HepG2 (cell line): ENCODE results near the gene EPPIN. TPM values are rescaled to one million over a fixed set of nuclear protein-coding genes. Genes with fewer than 3 reads are reported as not detected.

Experiments
- ATAC-seq: fragments of 200-7000 bp; cut with Tn5 transposase; 3 replicates; pipeline ENCODE4 v1.9.1; 2020; ENCODE audit warnings: mild to moderate bottlenecking, moderate library complexity
- BruUV-seq: library from RNA; stranded (reverse); fragments of 400-500 nt; replicated peaks from 2 replicates; lab custom pipeline; 2021; lab: Mats Ljungman, UMichigan
- CTCF ChIA-PET: fragments of 300-600 bp; formaldehyde crosslinking; extraction: SDS; loops from one replicate; lab custom pipeline; 2021; ENCODE audit warnings: low total read pairs, inconsistent platforms, low intra/inter-chr PET ratio; lab: Yijun Ruan, JAX
- POLR2A ChIA-PET: fragments of 350-600 bp; sonication (Branson Sonifier 250); formaldehyde crosslinking; loops from one replicate; lab custom pipeline; 2020; ENCODE audit warnings: antibody characterized with exemption, inconsistent platforms; lab: Yijun Ruan, JAX
- DNase-seq: peaks from one replicate; pipeline ENCODE4 v3.0.0-alpha.2; 2015; ENCODE audit warnings: low spot score
- FAIRE-seq: peaks from 3 replicates; lab custom pipeline; 2011; peaks lifted over from hg19 to GRCh38; lab: Jason Lieb, UNC
- H2AFZ ChIP-seq: one replicate; pipeline ENCODE4 v1.6.1; 2011; ENCODE audit warnings: low read length, inconsistent platforms
- H3K27ac ChIP-seq: fragments of 300-600 bp; 3 replicates; pipeline ENCODE4 v1.8.0; 2011; ENCODE audit warnings: mixed run types, mild to moderate bottlenecking, mixed read lengths, low read length, inconsistent platforms; ENCODE audit not compliant: insufficient read depth; ENCODE audit errors: extremely low read length
- H3K27me3 ChIP-seq, 2 experiments: fragments of 200-600 bp in 1 of 2; 2 replicates in 1 of 2; 3 replicates in 1 of 2; pipeline versions ENCODE4 v1.6.0 to v1.8.0; 2011; ENCODE audit warnings: low read length in 2 of 2, mild to moderate bottlenecking in 2 of 2, moderate library complexity in 2 of 2, inconsistent platforms in 1 of 2; ENCODE audit not compliant: insufficient read depth in 2 of 2, control insufficient read depth in 1 of 2
- H3K36me3 ChIP-seq, 2 experiments: fragments of 200-600 bp in 1 of 2; replicated peaks in 1 of 2; 2 replicates in 1 of 2; 3 replicates in 1 of 2; pipeline versions ENCODE4 v1.5.1 to v1.8.0; 2011; ENCODE audit warnings: low read length in 2 of 2, inconsistent platforms in 1 of 2; ENCODE audit not compliant: insufficient read depth in 2 of 2, control insufficient read depth in 1 of 2
- H3K4me1 ChIP-seq: 2 replicates; pipeline ENCODE4 v1.5.1; 2012; ENCODE audit warnings: low read length, inconsistent platforms; ENCODE audit not compliant: insufficient read depth
- H3K4me2 ChIP-seq: 2 replicates; pipeline ENCODE4 v1.6.0; 2011; ENCODE audit warnings: low read depth, low read length, inconsistent platforms
- H3K4me3 ChIP-seq, 3 experiments: fragments of 200-600 bp in 1 of 3; sonication (generic), shearing (Covaris generic) in 1 of 3; replicated peaks in 1 of 3; 2 replicates each; pipeline ENCODE4 v1.5.1; 2011 to 2016; ENCODE audit warnings: low read length in 3 of 3, inconsistent platforms in 2 of 3, low read depth in 2 of 3, mild to moderate bottlenecking in 2 of 3, control low read depth in 1 of 3, mixed read lengths in 1 of 3; ENCODE audit not compliant: insufficient read depth in 1 of 3
- H3K79me2 ChIP-seq: one replicate; pipeline ENCODE4 v1.6.1; 2011; ENCODE audit warnings: low read length, inconsistent platforms; ENCODE audit not compliant: insufficient read depth
- H3K9ac ChIP-seq: 2 replicates; pipeline ENCODE4 v1.6.0; 2011; ENCODE audit warnings: mild to moderate bottlenecking, low read depth, low read length, inconsistent platforms; ENCODE audit not compliant: insufficient read depth
- H3K9me3 ChIP-seq: 2 replicates; pipeline ENCODE4 v1.5.1; 2012; ENCODE audit warnings: mild to moderate bottlenecking, low read length
- H4K20me1 ChIP-seq: 2 replicates; pipeline ENCODE4 v1.6.0; 2011; ENCODE audit warnings: inconsistent platforms, mild to moderate bottlenecking, low read length, moderate library complexity; ENCODE audit not compliant: insufficient read depth
- BCL6 ChIP-seq: IDR thresholded peaks from 2 replicates; pipeline ENCODE4 v1.6.1; 2016; ENCODE audit warnings: missing genetic modification reagents, missing compliant biosample characterization
- CEBPB ChIP-seq: IDR thresholded peaks from 2 replicates; pipeline ENCODE4 v1.6.1; 2011; ENCODE audit warnings: low read depth, low read length, improper control_type of control experiment, borderline replicate concordance
- FOXM1 ChIP-seq: sonication (generic); formaldehyde crosslinking; IDR thresholded peaks from 2 replicates; pipeline ENCODE4 v1.5.0; 2020; ENCODE audit warnings: missing genetic modification reagents
- WGBS: methylation state at CpG from one replicate; pipeline ENCODE4 v1.1.6; 2017; ENCODE audit warnings: low lambda C conversion rate; 5-methylcytosine and 5-hydroxymethylcytosine counted together
- in situ Hi-C: cut with HindIII; loops from 2 replicates; pipeline ENCODE4 v1.10.0; 2017; ENCODE audit warnings: low pct_unique_long_range_greater_than_20kb; ENCODE audit not compliant: extremely low pct_ligation_motif_present
- intact Hi-C: fragments of 100-400 bp; cut with micrococcal nuclease; formaldehyde crosslinking; loops from one replicate; pipeline ENCODE4 v1.10.0; 2022; ENCODE audit not compliant: unreplicated experiment
- polyA plus RNA-seq, 8 experiments: library from polyadenylated mRNA; depleted of rRNA in 3 of 8; stranded (reverse) in 7 of 8; unstranded in 1 of 8; fragments of >200 nt; fragmentation: Illumina TruSeq in 4 of 8; extraction: Trizol in 4 of 8; gene quantifications; 2 replicates each; pipeline versions ENCODE4 v1.2.1 to v1.2.3, GENCODE V29; 2011 to 2016; ENCODE audit warnings: low read depth in 4 of 8, missing spikeins in 1 of 8, mixed read lengths in 1 of 8; ENCODE audit not compliant: insufficient read depth in 1 of 8
- total RNA-seq, 5 experiments: library from RNA; depleted of rRNA; stranded (reverse); fragments of >200 nt; fragmentation: Illumina TruSeq; extraction: Trizol; gene quantifications; 2 replicates each; pipeline ENCODE4 v1.2.3, GENCODE V29; 2016; ENCODE audit warnings: low read depth in 1 of 5
- TF ChIP-seq, protein P1 (sequence below): IDR thresholded peaks from 2 replicates; pipeline ENCODE4 v1.6.1; 2016; ENCODE audit warnings: control low read depth

EPPIN gene
- total and polyA plus RNA-seq, 2 of the 13 experiments (the other 11 are each of a cell fraction or from before 2014, with no cell fraction given), result not detected

- peaks cover 6% of the 10 kb centered on the region; the same call in 1 of the 2 replicates for H3K4me1 ChIP-seq
- CTCF ChIA-PET, result no interaction called here
- no peak overlapping the region for H3K4me3 ChIP-seq
- no peak for DNase-seq
- no peaks in the 10 kb centered on the region for H3K79me2 ChIP-seq
- 1% methylated on average over 5 of the region's 5 CpGs for WGBS
- H3K27me3 ChIP-seq, result peaks cover 0 to 15% of the 10 kb centered on the region in 2 experiments; a peak in 2 of 5 replicates
- in situ Hi-C loops (no loop called here), intact Hi-C loops (no loop called here)
- H3K27ac ChIP-seq, result no peak overlapping the region
- no peaks in the 10 kb centered on the region for H3K36me3 ChIP-seq
- FAIRE-seq, result no peak
- H3K4me2 ChIP-seq, result no peak overlapping the region
- TF ChIP-seq, protein P1, sequence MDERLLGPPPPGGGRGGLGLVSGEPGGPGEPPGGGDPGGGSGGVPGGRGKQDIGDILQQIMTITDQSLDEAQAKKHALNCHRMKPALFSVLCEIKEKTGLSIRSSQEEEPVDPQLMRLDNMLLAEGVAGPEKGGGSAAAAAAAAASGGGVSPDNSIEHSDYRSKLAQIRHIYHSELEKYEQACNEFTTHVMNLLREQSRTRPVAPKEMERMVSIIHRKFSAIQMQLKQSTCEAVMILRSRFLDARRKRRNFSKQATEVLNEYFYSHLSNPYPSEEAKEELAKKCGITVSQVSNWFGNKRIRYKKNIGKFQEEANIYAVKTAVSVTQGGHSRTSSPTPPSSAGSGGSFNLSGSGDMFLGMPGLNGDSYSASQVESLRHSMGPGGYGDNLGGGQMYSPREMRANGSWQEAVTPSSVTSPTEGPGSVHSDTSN (CRISPR knock-in tag), result no peak
- peak; percentile 48; the same call in 1 of the 2 replicates for TF ChIP-seq CEBPB
- BruUV-seq, result no TSS peak
- H3K9me3 ChIP-seq, result no peaks in the 10 kb centered on the region
- no peak overlapping the region for H3K9ac ChIP-seq
- H4K20me1 ChIP-seq, result no peaks in the 10 kb centered on the region
- POLR2A ChIA-PET, result no interaction called here
- ATAC-seq, result no peak
- no peak overlapping the region for H2AFZ ChIP-seq
Observed at GRCh38 chr20:45510242-45510862, 36.8 kb downstream of the EPPIN start.

DNA sequence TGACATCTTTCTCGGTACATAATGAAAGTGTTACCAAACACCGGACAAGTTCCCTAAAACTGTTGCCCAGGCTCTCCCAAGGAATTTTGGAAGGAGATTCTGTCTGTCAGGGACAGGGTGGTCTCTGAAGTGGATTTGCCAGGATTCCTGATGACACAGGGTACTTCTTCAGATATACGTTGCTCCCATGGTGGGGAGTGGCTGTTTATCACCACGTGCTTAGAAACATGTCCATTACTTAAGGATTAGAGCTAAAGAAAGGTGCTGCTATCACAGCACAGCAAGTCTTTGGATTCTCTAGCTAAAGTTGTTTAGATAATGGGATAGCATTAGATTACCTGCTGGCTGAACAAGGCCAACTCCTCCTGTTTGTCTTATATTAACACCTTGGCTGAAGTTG lies 38.1 kb downstream of the EPPIN start:
- Histone ChIP-seq H3K36me3 (no peaks in the 10 kb centered on the region), H4K20me1 (no peaks in the 10 kb centered on the region), H3K27ac (no peak overlapping the region), H3K9ac (no peak overlapping the region), H2AFZ (no peak overlapping the region), H3K79me2 (no peaks in the 10 kb centered on the region), H3K4me2 (no peak overlapping the region), H3K27me3 (peaks cover 0 to 15% of the 10 kb centered on the region in 2 experiments; a peak in 2 of 5 replicates), H3K4me1 (peaks cover 6% of the 10 kb centered on the region; the same call in 1 of the 2 replicates), H3K4me3 (no peak overlapping the region), H3K9me3 (no peaks in the 10 kb centered on the region)
- no peak for TF ChIP-seq FOXM1 (CRISPR knock-in tag)
- TF ChIP-seq BCL6, result no peak
- DNase-seq (no peak), FAIRE-seq (no peak), ATAC-seq (no peak)
- in situ Hi-C loops (no loop called here), intact Hi-C loops (no loop called here)
- ChIA-PET POLR2A (no interaction called here), CTCF (no interaction called here)
- BruUV-seq, result no TSS peak
- 53% methylated on average over 4 of the region's 4 CpGs for WGBS
